Activated CD4-positive, alpha-beta T cell treated with anti-CD3 and anti-CD28 coated beads, Interleukin-2, amount 10 ng/mL, durations not matched to agents 24 days and 14 days (primary cell): ENCODE data around the gene NDE1. TPM values are rescaled to one million over a fixed set of nuclear protein-coding genes. Genes with fewer than 3 reads are reported as not detected.
"Not testable (repeated sequence)": the region's sequence is repeated elsewhere in the genome, so short reads cannot be mapped to it uniquely, and the experiment has no call there.

Experiments used
- DNase-seq: peaks from one replicate; pipeline ENCODE4 v3.0.0; 2022
- H3K27ac Mint-ChIP-seq: one replicate; pipeline ENCODE4 v1.8.0; 2022; ENCODE audit warnings: mild to moderate bottlenecking, mixed read lengths
- H3K27me3 Mint-ChIP-seq: one replicate; pipeline ENCODE4 v1.8.0; 2022; ENCODE audit warnings: mixed read lengths
- H3K36me3 Mint-ChIP-seq: one replicate; pipeline ENCODE4 v1.8.0; 2022; ENCODE audit warnings: low read depth, mild to moderate bottlenecking, mixed read lengths
- H3K4me1 Mint-ChIP-seq: one replicate; pipeline ENCODE4 v1.8.0; 2021; ENCODE audit warnings: mixed read lengths
- H3K4me3 Mint-ChIP-seq: one replicate; pipeline ENCODE4 v1.8.0; 2022; ENCODE audit warnings: mild to moderate bottlenecking, moderate library complexity, mixed read lengths
- H3K9me3 Mint-ChIP-seq: one replicate; pipeline ENCODE4 v1.8.0; 2021; ENCODE audit warnings: mixed read lengths
- intact Hi-C: fragments of 100-400 bp; cut with micrococcal nuclease; formaldehyde crosslinking; loops from one replicate; pipeline ENCODE4 v1.15.1; 2023
- total RNA-seq: library from RNA; stranded (reverse); gene quantifications from 2 replicates; pipeline ENCODE4 v1.2.3, GENCODE V29; 2022

The NDE1 gene
- total RNA-seq, 1 donor from 2014 or later, result 85.4 TPM

GRCh38 chr16:15639061-15639568 is 10.9 kb upstream of the NDE1 start:
- Mint-ChIP-seq H3K4me3 (peak overlapping the region; percentile 67), H3K27me3 (no peaks in the 10 kb centered on the region), H3K36me3 (peaks cover 53% of the 10 kb centered on the region), H3K4me1 (peaks cover 67% of the 10 kb centered on the region), H3K9me3 (peaks cover 6% of the 10 kb centered on the region), H3K27ac (peak overlapping the region; percentile 92)
- DNase-seq, result no peak
- intact Hi-C loops, result loop anchor here (1.0 to 5.0 kb wide), 3 partner anchors 48 to 212 kb away; no protein-coding TSS in a partner anchor

DNA sequence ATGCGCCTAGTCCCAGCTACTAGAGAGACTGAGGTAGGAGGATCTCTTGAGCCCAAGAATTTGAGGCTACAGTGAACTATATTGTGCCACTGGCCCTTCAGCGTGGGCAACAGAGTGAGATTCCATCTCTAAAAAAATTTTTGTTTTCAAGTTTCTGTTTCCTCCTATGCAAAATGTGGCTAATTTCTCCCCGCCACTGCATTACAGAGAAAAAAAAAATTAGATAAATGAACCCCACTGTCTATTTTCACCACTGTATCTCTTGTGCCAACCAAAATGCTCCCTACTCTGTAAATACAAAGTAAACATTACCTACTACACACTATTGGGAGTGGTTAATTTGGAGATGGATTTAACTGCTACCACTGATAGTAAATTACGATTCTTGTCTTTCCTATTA is 9.1 kb upstream of the NDE1 start:
- H3K4me3 Mint-ChIP-seq, result peak overlapping the region; percentile 94
- peaks cover 6% of the 10 kb centered on the region for H3K9me3 Mint-ChIP-seq
- no peaks in the 10 kb centered on the region for H3K27me3 Mint-ChIP-seq
- peak overlapping the region; percentile 97 for H3K27ac Mint-ChIP-seq
- peaks cover 39% of the 10 kb centered on the region for H3K36me3 Mint-ChIP-seq
- intact Hi-C loops, result loop anchor here (5.0 kb wide), 2 partner anchors 41 to 1009 kb away; partner anchors contain the start of genes BFAR and PARN
- no peak for DNase-seq
- peaks cover 60% of the 10 kb centered on the region for H3K4me1 Mint-ChIP-seq

DNA sequence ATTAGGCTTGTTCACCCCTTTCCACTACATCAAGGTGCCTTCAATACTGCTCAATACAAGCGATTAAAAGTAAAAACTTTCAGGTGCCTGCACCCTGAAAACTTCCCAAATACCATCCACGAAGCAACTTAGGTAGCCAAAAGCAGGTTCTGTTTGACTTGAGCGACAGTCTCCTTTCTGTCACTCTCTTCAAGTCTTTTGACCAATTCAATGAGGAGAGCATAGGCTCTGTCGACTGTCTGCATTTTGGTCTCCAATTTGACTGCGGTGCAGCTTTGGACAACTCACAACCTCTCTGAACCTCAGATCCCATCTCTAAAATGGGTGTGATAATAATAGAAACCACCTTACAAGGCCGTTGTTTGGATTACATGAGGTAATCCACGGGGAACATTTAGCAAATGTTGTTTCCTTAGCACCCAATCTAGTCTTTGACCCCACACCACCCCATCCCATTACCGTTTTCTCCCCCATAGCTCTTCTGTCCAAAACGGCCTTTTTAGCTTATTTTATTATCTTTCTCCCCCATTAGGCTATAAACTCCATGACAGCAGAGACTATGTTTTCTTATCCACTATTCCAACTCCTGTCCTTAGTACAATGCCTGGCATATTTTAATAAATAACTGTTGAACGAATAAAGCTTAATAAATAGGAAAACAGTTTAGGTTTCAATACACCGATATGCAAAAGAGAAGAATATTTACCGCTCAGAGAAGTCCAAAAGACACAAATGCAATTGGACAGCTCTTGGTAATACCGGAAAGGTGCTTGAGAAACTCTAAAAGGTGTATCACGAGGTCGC is 8.1 kb upstream of the NDE1 start:
- Mint-ChIP-seq H3K27ac (peak overlapping the region; percentile 97), H3K9me3 (peaks cover 6% of the 10 kb centered on the region), H3K4me3 (peak overlapping the region; percentile 94), H3K36me3 (peaks cover 30% of the 10 kb centered on the region), H3K27me3 (no peaks in the 10 kb centered on the region), H3K4me1 (peaks cover 50% of the 10 kb centered on the region)
- no peak for DNase-seq
- intact Hi-C loops, result loop anchor here (2.0 to 5.0 kb wide), 4 partner anchors 40 to 1010 kb away; partner anchors contain the start of genes BFAR, CEP20 and PARN

DNA sequence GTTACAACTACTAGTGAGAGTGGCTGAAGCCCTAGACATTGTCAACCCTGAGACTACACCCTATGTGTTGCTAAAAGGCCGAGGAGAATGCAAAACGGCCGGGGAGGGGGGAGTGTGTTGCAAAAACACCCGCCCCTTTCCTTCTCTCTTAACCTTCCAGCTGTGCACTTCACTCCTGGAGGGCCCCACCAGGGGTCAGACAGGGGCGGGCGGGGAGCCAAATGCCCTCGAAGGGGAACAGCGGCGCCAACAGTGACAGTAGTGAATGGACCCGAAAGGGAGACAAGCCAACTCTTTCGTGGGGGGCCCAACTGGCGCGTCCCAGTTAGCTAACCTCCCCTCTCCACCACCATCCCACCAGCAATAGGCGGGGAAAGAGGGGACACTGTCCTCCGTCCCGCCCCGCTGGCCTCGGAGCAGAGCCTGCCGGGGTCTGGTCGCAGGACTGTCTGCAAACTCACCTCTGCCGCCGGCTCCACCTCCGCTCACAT is 7.4 kb upstream of the NDE1 start:
- Mint-ChIP-seq H3K27me3 (no peaks in the 10 kb centered on the region), H3K4me1 (peaks cover 44% of the 10 kb centered on the region), H3K36me3 (peaks cover 24% of the 10 kb centered on the region), H3K9me3 (peaks cover 6% of the 10 kb centered on the region), H3K4me3 (peak overlapping the region; percentile 94), H3K27ac (peak overlapping the region; percentile 97)
- intact Hi-C loops, result loop anchor here (1.0 to 5.0 kb wide), 6 partner anchors 9 to 1010 kb away; partner anchors contain the start of genes BFAR, CEP20 and PARN
- DNase-seq, result peak; percentile 92

- H3K4me1 Mint-ChIP-seq, result peaks cover 42% of the 10 kb centered on the region
- H3K9me3 Mint-ChIP-seq, result peaks cover 6% of the 10 kb centered on the region
- peak within 1 kb of the TSS; percentile 94 for H3K4me3 Mint-ChIP-seq
- intact Hi-C loops, result loop anchor here (1.0 to 5.0 kb wide), 6 partner anchors 8 to 1011 kb away; partner anchors contain the start of genes BFAR, CEP20 and PARN
- peak; percentile 100 for DNase-seq
- peaks cover 18% of the 10 kb centered on the region for H3K36me3 Mint-ChIP-seq
- no peaks in the 10 kb centered on the region for H3K27me3 Mint-ChIP-seq
- peak within 1 kb of the TSS; percentile 97 for H3K27ac Mint-ChIP-seq
Measured at GRCh38 chr16:15643048-15643945, 6.7 kb upstream of the NDE1 start, which contains the start of gene MARF1. Gene MARF1 (minus strand): TSS chr16:15643154. CDS start chr16:15639233, 3,921 bp downstream.

DNA sequence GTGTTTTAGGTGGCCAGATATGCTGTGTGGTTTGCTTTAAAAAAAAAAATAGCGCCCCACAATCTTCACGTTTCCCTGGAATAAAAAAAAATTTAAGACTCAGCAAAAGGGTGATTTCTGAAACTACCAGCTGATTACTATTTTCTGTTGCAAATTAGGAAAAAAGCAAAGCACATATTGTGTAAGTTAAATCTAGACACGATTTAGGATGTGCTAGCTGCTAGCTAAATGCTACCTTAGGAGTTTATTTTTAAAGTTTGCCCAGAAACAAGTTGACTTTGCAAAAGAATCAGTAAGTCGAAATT is 6.1 kb upstream of the NDE1 start:
- Mint-ChIP-seq H3K4me1 (peaks cover 36% of the 10 kb centered on the region), H3K27me3 (no peaks in the 10 kb centered on the region), H3K9me3 (peaks cover 2% of the 10 kb centered on the region), H3K27ac (peak overlapping the region; percentile 97), H3K4me3 (peak overlapping the region; percentile 94), H3K36me3 (peaks cover 12% of the 10 kb centered on the region)
- no peak for DNase-seq
- intact Hi-C loops, result loop anchor here (1.0 to 5.0 kb wide), 6 partner anchors 7 to 1012 kb away; partner anchors contain the start of genes BFAR, CEP20 and PARN

- Mint-ChIP-seq H3K36me3 (peaks cover 8% of the 10 kb centered on the region), H3K27me3 (no peaks in the 10 kb centered on the region), H3K4me1 (peaks cover 33% of the 10 kb centered on the region), H3K4me3 (peak overlapping the region; percentile 94), H3K27ac (peak overlapping the region; percentile 97), H3K9me3 (no peaks in the 10 kb centered on the region)
- no peak for DNase-seq
- intact Hi-C loops, result loop anchor here (5.0 kb wide), 2 partner anchors 38 to 1012 kb away; partner anchors contain the start of genes BFAR and PARN
Measured at GRCh38 chr16:15644267-15644961, 5.6 kb upstream of the NDE1 start.

DNA sequence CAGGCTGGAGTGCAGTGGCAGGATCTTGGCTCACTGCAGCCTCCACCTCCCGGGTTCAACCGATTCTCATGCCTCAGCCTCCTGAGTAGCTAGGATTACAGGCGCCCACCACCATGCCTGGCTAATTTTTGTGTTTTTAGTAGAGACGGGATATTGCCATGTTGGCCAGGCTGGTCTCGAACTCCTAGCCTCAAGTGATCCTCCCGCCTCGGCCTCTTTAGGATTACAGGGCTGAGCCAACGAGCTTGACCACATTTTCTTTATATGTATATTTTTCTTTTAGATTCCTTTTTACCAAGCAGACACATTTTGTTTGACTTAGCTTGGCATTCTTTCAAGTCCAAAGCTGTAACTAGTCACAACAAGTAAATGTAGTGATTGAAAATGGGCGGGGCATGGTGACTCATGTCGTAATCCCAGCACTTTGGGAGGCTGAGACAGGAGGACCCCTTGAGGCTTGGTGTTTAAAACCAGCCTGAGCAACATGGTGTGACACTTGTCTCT is 5.0 kb upstream of the NDE1 start:
- H3K27me3 Mint-ChIP-seq, H3K4me3 Mint-ChIP-seq, H3K9me3 Mint-ChIP-seq, H3K27ac Mint-ChIP-seq, H3K36me3 Mint-ChIP-seq, DNase-seq: not testable (repeated sequence)
- intact Hi-C loops, result loop anchor here (5.0 kb wide), 2 partner anchors 37 to 1013 kb away; partner anchors contain the start of genes BFAR and PARN
- H3K4me1 Mint-ChIP-seq, result peaks cover 33% of the 10 kb centered on the region

DNA sequence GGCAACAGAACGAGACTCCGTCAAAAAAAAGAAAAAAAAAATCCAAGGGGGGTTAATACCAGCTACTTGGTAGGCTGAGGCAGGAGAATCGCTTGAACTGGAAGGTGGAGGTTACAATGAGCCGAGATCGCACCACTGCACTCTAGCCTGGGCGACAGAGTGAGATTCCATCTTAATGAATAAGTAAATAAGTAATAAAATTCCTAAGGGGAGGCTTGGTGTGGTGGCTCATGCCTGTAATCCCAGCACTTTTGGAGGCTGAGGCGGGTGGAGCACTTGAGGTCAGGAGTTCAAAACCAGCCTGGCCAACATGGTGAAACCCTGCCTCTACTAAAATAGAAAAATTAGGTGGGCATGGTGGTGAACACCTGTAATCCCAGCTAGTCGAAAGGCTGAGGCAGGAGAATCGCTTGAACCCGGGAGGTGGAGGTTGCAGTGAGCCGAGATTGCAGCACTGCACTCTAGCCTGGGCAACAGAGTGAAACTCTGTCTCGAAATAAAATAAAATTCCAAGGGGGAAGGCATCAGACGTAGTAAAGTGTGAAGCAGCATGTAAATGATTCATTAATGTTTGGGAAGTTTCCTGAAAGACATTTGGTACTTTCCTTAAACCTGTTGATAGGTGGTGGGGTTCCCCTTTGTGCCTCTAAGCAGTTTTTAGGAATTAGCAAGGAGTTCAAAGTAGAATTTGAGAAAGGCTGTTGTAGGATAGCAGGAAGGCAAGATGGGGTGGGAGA is 3.3 kb upstream of the NDE1 start:
- H3K27ac Mint-ChIP-seq, DNase-seq, intact Hi-C loops, H3K4me3 Mint-ChIP-seq, H3K27me3 Mint-ChIP-seq, H3K36me3 Mint-ChIP-seq, H3K9me3 Mint-ChIP-seq: not testable (repeated sequence)
- peaks cover 22% of the 10 kb centered on the region for H3K4me1 Mint-ChIP-seq

DNA sequence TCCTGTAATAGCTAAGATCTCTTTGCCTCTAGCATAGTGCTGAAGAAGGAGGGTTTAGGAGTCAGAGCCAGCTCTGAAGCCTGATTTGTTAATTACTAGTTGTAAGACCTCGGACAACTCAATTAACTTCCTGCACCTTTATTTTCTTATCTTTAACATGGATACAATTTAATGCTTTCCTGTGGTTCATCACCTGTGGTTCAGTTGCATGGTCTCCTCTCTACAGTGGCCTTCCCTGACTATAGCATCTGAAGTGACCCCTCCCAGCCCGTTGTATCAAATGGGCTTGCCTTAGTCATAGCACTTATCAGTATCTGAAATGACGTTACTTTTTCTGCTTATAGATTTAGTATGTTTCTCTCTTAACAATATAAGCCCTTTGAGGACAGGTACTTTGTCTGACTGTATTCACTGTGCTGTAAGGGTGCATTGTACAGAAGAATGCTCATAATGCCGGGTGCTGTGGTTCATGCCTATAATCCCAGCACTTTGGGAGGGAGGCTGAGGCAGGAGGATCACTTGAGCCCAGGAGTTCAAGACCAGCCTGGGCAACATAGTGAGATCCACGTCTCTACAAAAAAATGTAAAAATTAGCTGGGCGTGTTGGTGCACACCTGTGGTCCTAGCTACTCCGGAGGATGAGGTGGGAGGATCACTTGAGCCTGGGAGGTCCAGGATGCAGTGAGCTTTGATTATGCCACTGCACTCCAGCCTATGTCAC is 2.6 kb upstream of the NDE1 start:
- intact Hi-C loops, result no loop called here
- H3K27ac Mint-ChIP-seq, result no peak overlapping the region
- peaks cover 10% of the 10 kb centered on the region for H3K36me3 Mint-ChIP-seq
- peaks cover 19% of the 10 kb centered on the region for H3K4me1 Mint-ChIP-seq
- H3K4me3 Mint-ChIP-seq, result no peak overlapping the region
- no peaks in the 10 kb centered on the region for H3K9me3 Mint-ChIP-seq
- DNase-seq, result no peak
- H3K27me3 Mint-ChIP-seq, result no peaks in the 10 kb centered on the region

DNA sequence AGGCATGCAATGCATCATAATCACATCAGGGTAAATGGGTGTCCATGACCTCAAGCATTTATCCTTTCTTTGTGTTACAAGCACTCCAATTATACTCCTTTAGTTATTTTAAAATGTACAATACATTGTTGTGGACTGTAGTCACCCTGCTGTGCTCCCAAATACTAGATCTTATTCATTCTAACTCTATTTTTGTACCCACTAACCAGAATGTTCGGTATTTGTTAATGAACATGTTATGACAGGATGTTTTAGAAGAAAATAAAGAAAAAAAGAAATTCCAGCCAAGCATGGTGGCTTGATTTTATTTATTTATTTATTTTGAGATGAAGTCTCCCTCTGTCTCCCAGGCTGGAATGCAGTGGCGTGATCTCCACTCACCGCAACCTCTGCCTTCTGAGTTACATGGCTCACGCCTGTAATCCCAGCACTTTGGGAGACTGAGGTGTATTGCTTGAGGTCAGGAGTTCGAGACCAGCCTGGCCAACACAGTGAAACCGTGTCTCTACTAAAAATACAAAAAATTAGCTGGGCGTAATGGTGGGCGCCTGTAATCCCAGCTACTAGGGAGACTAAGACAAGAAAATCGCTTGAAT is 1.8 kb upstream of the NDE1 start:
- Mint-ChIP-seq H3K27me3 (no peaks in the 10 kb centered on the region), H3K9me3 (no peaks in the 10 kb centered on the region), H3K36me3 (peaks cover 15% of the 10 kb centered on the region), H3K4me3 (no peak overlapping the region), H3K27ac (no peak overlapping the region), H3K4me1 (peaks cover 26% of the 10 kb centered on the region)
- no peak for DNase-seq
- intact Hi-C loops, result no loop called here
